Activated CD4-positive, CD25-positive, alpha-beta regulatory T cell treated with anti-CD3 and anti-CD28 coated beads, Interleukin-2, amount 50 U/mL, for 72 hours (primary cell): ENCODE data around the gene DIS3L2.
A peak's percentile ranks its signal among the peaks of the same experiment; 100 is the strongest.

ENCODE experiments used
- DNase-seq: peaks from one replicate; pipeline ENCODE4 v3.0.0; 2021

DIS3L2 gene

GRCh38 chr2:232338759-232339106, 377.2 kb downstream of the DIS3L2 start:
- peak; percentile 21 for DNase-seq

GRCh38 chr2:232339121-232340081, 377.9 kb downstream of the DIS3L2 start:
- peak; percentile 27 for DNase-seq

- DNase-seq, result peak; percentile 13
These were observed 378.8 kb downstream of the DIS3L2 start for GRCh38 chr2:232340171-232340935.

GRCh38 chr2:232341061-232341738, 379.7 kb downstream of the DIS3L2 start:
- peak; percentile 14 for DNase-seq

GRCh38 chr2:232341739-232342126, 380.2 kb downstream of the DIS3L2 start:
- DNase-seq, result peak; percentile 14

GRCh38 chr2:232342635-232343565, 381.4 kb downstream of the DIS3L2 start:
- DNase-seq, result peak; percentile 16

- peak; percentile 11 for DNase-seq
These were observed 382.3 kb downstream of the DIS3L2 start for GRCh38 chr2:232343821-232344220.

- peak; percentile 9 for DNase-seq
These were observed 383.7 kb downstream of the DIS3L2 start for GRCh38 chr2:232345251-232345650.

- no peak for DNase-seq
These were observed 385.9 kb downstream of the DIS3L2 start for GRCh38 chr2:232347369-232347768.

GRCh38 chr2:232348936-232349335, 387.4 kb downstream of the DIS3L2 start:
- DNase-seq, result peak; percentile 21

GRCh38 chr2:232349546-232349945, 388.0 kb downstream of the DIS3L2 start:
- peak; percentile 26 for DNase-seq

- DNase-seq, result peak; percentile 17
These were observed 388.6 kb downstream of the DIS3L2 start for GRCh38 chr2:232349946-232350635.

- DNase-seq, result peak; percentile 27
These were observed 389.5 kb downstream of the DIS3L2 start for GRCh38 chr2:232350804-232351685.

GRCh38 chr2:232351686-232352510, 390.4 kb downstream of the DIS3L2 start:
- peak; percentile 27 for DNase-seq

GRCh38 chr2:232352511-232353091, 391.1 kb downstream of the DIS3L2 start:
- DNase-seq, result peak; percentile 25

- DNase-seq, result peak; percentile 24
These were observed 391.6 kb downstream of the DIS3L2 start for GRCh38 chr2:232353096-232353495.

- peak; percentile 28 for DNase-seq
These were observed 392.1 kb downstream of the DIS3L2 start for GRCh38 chr2:232353660-232354059.

GRCh38 chr2:232354069-232354468, 392.6 kb downstream of the DIS3L2 start:
- DNase-seq, result no peak

GRCh38 chr2:232361646-232362045, 400.1 kb downstream of the DIS3L2 start:
- no peak for DNase-seq
